ENCODE results near the gene MYO5A.
A peak's percentile ranks its signal among the peaks of the same experiment; 100 is the strongest.

The MYO5A gene

DNA sequence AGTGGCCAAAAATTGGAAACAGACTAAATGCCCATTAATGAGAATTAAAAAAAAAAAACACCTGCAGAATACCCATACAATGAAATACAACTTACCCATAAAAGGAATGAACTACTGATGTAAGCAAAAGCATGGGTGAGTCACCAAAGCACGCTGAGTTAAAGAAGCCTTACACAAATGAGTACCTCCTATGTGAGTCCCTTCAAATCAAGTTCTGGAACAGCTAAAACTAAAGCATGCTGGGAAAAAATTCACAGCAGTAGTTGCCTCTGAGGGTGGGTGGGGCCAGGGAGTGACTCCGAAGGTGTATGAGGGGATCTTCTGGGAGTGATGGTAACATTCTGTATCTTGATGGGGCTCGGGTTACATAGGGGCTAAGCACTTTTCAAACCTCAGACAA, 244.5 kb downstream of the MYO5A start:
- DNase-seq: no peak

DNA sequence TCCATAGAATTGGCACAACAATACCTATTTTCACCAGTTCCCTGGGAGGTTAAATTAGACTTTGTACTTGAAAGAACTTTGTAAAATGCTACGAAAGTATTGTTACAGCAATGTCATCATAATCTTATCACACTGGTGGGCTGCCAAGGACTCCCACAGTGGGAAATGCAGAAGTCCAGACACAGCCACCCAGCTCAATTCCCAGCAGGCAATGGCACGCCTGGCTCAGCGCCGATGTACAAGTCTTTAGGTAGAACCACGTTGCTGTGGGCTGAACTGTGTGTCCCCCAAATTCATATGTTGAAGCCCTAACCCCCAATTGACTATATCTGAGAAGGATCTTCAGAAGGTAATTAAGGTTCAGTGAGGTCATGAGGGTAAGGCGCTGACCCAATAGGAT, 245.4 kb downstream of the MYO5A start:
- no peak for DNase-seq

DNA sequence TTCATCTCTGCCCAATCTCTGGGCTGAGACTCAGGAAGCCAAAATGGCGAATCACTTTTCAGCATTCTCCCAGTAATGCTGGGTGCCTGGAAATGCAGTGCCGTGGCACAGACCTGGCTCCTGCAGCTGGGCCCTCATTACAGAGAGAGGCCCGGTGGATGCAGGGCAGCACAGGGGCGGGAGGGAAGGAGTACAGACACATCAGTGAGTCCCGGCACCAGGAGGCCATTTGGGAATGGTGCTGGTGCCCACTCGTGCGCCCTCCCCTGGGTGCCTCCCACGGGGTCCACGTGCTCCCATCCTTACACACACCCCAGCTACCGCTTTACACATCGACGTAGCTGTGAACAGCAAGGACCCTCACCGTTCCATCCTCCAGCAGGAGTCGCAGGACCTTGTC, 246.3 kb downstream of the MYO5A start:
- no peak for DNase-seq

- DNase-seq: no peak
These were observed 247.3 kb downstream of the MYO5A start for GRCh38 chr15:52281085-52282035.

GRCh38 chr15:52280326-52281084, 248.2 kb downstream of the MYO5A start:
- no peak for DNase-seq

DNA sequence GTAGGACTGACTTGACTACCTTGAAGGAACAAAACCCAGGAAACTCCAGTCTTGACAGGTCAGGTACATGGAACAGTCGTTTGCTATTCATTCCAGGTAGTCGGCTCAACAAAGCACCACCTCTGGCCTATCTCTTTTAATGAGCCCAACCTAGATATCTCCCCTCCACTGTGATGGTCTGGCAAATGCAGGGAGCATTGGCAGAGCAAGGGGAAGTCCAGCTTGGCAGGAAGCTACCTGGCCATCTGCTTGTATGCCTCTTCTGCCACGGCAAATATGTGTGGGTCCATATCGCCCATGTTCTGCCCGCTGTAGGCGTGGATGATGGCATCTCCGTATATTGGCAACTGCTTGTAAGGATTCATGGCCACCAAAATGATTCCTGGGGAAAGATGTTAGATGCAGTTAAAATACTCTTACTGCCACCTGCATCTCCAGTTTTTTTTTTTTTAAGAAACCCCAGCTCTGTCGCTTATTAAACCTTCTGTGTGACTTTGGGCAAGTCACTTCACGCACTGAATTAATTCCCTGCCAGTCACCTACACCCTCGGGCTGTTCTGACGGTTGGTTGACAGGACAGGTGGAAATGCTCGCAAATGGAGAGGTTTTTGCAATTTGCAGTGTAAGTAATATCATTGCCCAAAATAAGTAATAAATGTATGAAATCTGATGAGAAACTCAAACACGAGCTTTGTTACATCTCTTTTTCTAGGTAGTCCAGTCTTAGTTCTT, 249.9 kb downstream of the MYO5A start:
- DNase-seq: no peak

DNA sequence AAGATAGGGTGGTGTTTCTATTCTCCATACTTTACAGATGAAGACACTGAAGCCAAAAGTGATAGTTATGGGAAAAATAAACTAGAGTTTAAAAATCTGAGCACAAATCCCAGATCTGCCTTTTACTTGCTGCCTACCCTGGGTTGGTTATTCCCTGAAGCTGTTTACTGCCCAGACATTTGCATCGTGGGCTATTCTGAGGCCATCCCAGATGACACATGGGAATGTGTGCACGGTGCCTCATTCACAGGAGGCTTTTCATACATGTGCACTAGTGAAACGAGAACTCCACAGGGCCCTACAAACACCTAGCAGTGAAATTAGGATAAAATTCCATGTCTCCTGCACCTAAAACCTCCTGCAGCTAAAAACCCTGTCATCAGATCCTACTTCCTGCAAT, 250.5 kb downstream of the MYO5A start:
- no peak for DNase-seq

DNA sequence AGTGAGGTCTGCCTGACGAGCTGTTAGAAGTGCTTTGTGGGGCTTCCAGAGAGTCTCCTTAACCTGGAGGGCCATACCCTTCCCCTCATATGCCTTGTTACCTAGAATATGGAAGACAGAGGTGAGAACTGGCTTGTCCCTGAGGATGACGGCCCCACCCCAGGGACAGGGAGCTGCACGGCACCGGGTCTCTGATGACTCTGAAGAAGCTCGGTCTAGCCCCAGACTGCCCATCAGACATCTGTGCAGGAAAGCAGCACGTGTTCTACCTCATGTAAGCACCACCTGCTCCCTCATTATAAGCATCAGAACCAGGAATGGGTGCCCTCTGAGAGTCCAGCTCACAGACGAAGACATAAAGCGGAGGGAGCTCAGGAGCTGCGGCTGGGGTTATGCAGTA, 251.1 kb downstream of the MYO5A start:
- DNase-seq: no peak

DNA sequence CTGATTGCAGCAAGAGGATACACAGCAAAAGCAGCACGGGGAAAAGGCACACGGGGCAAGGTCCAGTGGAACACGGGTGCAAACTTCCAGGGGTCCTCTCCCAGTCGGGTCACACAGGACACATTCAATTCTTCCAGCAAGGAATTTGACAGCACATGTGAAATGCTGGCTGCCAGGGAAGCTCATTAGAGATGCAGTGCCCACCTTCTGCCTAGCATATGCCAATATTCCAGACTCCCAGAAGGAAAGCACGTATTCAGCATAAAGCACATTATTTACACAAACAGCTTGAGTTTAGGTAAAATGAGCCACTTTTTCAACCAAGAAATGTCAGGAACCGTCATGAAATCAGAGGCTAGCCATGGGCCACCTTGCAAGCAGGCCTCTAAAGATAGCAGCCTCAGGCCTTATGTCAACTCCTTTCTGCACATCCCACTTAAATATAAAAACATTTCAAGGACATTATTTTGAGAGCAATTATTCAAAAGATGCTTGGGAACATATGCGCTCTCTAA, 252.4 kb downstream of the MYO5A start:
- DNase-seq: no peak

GRCh38 chr15:52263563-52264282, 265.0 kb downstream of the MYO5A start:
- no peak for DNase-seq

DNA sequence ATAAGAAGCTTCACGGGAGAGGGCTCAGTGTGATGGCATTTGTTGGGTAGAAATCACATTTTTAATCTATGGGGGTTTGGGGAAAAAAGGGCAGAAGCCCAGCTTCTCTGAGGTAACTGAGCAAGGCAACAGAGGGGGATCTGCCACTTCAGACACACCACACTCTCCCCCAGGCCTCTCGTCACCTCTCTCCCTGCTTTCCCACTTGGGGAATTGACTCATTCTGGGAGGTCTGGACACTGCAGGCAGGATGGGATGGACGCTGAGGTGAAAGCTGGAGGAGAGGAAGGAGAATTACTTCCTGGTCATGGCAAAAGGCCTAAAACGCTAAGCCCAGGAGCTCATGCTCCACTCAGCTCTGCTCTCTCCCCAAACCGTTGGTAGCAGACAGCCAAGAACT, 266.3 kb downstream of the MYO5A start:
- DNase-seq: no peak

DNA sequence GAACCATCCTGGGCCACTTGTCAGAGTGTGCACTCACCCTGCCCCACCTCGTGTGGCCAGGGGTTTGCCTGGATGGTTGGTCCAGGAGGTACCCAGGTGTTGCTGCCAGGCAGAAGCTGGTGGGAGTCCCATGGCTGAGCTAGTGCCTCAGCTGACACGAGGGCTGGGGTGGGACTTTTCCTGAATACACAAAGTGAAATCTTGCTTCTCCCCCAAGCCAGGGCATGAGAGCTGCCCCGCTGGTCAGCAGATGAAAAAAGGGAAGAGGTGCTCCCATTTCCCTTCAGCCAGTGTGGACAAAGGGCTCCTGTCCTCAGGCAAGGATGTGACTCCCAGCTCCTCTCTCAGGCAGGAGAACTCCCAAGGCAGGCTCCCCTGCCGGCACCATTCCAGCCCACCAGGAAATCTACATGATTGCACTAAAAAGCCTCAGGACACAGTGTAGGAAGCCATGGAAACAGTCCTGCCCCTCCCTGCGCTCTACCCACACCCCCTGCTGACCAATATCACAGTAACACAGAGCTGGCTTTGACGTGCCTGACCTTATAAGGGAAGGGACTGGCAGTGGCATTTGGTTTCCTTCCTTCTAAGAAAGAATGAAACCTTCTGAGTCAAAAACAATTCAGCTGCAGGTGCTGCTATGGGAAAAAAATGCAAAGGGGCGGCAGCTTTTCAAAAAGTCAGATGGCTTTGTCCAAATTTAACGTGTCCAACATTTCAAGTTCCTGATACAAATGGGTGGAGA, 267.0 kb downstream of the MYO5A start:
- peak; percentile 61 for DNase-seq

GRCh38 chr15:52261026-52261425, 267.7 kb downstream of the MYO5A start:
- DNase-seq: no peak

- DNase-seq: no peak
These were observed 269.2 kb downstream of the MYO5A start for GRCh38 chr15:52259503-52259902.

GRCh38 chr15:52258461-52258860, 270.2 kb downstream of the MYO5A start:
- DNase-seq: no peak

DNA sequence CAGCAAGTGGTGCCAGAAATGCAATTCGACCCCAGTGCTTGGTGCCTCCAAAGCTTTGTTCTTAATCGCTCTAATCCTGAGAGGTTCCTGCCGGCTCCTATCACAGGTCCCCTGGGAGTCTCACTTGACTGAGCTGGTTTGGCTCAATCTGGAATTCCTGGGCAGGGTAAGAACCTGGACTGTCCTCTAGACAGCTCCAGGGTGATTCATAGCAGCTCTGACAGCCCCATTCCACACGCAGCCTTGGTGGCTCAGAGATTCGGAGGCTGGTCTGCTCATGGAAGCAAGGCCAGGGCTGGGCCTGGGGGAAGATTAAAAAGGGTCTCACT, 271.0 kb downstream of the MYO5A start:
- no peak for DNase-seq
